ENCODE measurements around the gene MDH1. TPM values are rescaled to one million over a fixed set of nuclear protein-coding genes. Genes with fewer than 3 reads are reported as not detected.

Gene MDH1
- total RNA-seq, 3 donors from 2014 or later (not counting 1 experiment from before 2014, with no cell fraction given): 62.0 to 85.3 (median 71.3) TPM

DNA sequence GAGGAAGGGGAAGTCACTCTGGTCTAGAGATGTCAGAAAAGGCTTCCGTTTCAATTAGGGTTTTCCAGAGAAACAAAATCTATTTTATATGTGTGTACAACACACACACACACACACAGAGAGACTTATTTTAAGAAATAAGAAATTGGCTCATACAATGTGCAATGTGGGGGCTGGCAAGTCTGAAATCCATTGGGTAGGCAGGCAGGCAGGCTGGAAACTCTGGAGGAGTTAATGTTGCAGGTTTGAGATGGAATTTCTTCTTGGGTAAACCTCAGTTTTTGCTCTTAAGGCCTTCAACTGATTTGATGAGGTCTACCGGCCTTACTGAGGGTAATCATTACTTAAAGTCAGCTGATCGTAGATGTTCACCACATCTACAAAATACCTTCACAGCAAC lies 62.6 kb downstream of the MDH1 start:
- H3K27me3 ChIP-seq (ENCODE audit: control insufficient read depth, insufficient read depth, low read length): no peaks in the 10 kb centered on the region
- WGBS (ENCODE audit: insufficient coverage): 68% methylated on average over 2 of the region's 3 CpGs
- TF ChIP-seq, protein P1, sequence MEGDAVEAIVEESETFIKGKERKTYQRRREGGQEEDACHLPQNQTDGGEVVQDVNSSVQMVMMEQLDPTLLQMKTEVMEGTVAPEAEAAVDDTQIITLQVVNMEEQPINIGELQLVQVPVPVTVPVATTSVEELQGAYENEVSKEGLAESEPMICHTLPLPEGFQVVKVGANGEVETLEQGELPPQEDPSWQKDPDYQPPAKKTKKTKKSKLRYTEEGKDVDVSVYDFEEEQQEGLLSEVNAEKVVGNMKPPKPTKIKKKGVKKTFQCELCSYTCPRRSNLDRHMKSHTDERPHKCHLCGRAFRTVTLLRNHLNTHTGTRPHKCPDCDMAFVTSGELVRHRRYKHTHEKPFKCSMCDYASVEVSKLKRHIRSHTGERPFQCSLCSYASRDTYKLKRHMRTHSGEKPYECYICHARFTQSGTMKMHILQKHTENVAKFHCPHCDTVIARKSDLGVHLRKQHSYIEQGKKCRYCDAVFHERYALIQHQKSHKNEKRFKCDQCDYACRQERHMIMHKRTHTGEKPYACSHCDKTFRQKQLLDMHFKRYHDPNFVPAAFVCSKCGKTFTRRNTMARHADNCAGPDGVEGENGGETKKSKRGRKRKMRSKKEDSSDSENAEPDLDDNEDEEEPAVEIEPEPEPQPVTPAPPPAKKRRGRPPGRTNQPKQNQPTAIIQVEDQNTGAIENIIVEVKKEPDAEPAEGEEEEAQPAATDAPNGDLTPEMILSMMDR (IDR thresholded peaks at IDR 0.05): no peak
- no peaks in the 10 kb centered on the region for H3K4me1 ChIP-seq (ENCODE audit: control insufficient read depth, insufficient read depth, low read length)
- no peak overlapping the region for H3K27ac Mint-ChIP-seq
- no peaks in the 10 kb centered on the region for H3K36me3 ChIP-seq (ENCODE audit: control insufficient read depth, insufficient read depth, low read length)
- no peak overlapping the region for H3K4me3 ChIP-seq (ENCODE audit: low read length)
- peaks cover 15 to 35% of the 10 kb centered on the region in 2 donors for H3K27me3 Mint-ChIP-seq (ENCODE audit: low read depth in 2 of 2)
- ATAC-seq (no peak), DNase-seq (no peak)
- H3K36me3 Mint-ChIP-seq: no peaks in the 10 kb centered on the region
- H3K9me3 Mint-ChIP-seq: peaks cover 0 to 4% of the 10 kb centered on the region in 2 donors
- no peaks in the 10 kb centered on the region for H3K9me3 ChIP-seq (ENCODE audit: control insufficient read depth, insufficient read depth, low read length)
- no peak overlapping the region for H3K27ac ChIP-seq (ENCODE audit: low read length)
- intact Hi-C loops (cut with micrococcal nuclease): no loop called here
- no peak overlapping the region for H3K4me3 Mint-ChIP-seq
- no peaks in the 10 kb centered on the region for H3K4me1 Mint-ChIP-seq

DNA sequence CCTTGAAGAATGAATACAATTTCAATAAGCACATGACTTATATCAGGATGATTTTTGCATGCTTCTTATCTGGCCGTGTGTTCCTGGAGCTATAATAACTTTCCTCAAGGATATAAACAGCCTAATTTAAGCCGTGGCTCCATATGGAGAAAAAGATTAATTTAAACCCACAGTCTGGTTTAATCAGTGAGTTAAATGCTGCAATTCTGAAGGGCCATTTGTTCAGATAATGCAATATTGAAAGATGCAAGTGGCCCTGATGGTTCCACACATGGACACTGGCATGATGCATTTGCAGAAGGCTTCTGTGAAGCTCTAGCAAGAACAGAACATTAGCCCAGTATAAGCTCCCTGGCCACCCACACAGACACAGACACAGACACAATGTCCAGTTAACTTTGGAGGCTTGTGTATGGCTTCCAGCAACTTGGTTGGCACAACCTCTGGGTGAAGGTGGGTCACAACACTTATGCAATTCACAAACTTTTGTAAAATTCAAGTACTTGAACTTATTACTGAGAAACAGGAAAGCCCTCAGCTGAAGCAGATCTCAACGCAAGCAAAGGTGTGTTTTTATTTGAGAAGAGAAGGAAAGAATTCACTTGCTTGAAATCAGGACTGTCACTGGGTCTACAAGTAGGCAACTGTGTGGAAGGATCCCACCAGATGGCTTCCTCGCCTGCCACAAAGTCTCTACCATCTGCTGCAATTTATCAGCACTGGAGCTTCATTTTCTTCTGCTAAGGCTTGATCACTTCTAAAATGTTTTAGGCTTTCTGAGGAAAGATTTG lies 63.3 kb downstream of the MDH1 start:
- TF ChIP-seq, protein P1 (IDR thresholded peaks at IDR 0.05): no peak
- Mint-ChIP-seq H3K27me3 (ENCODE audit: low read depth in 2 of 2) (peaks cover 21 to 35% of the 10 kb centered on the region in 2 donors), H3K36me3 (no peaks in the 10 kb centered on the region), H3K4me3 (no peak overlapping the region), H3K4me1 (no peaks in the 10 kb centered on the region), H3K27ac (no peak overlapping the region), H3K9me3 (peaks cover 0 to 4% of the 10 kb centered on the region in 2 donors)
- H3K27me3 ChIP-seq (ENCODE audit: control insufficient read depth, insufficient read depth, low read length): no peaks in the 10 kb centered on the region
- intact Hi-C loops (cut with micrococcal nuclease): no loop called here
- DNase-seq (no peak), ATAC-seq (no peak)
- H3K4me1 ChIP-seq (ENCODE audit: control insufficient read depth, insufficient read depth, low read length): no peaks in the 10 kb centered on the region
- WGBS (ENCODE audit: insufficient coverage): 74% methylated on average over 3 of the region's 4 CpGs
- H3K9me3 ChIP-seq (ENCODE audit: control insufficient read depth, insufficient read depth, low read length): no peaks in the 10 kb centered on the region
- no peak overlapping the region for H3K4me3 ChIP-seq (ENCODE audit: low read length)
- no peaks in the 10 kb centered on the region for H3K36me3 ChIP-seq (ENCODE audit: control insufficient read depth, insufficient read depth, low read length)
- no peak overlapping the region for H3K27ac ChIP-seq (ENCODE audit: low read length)

DNA sequence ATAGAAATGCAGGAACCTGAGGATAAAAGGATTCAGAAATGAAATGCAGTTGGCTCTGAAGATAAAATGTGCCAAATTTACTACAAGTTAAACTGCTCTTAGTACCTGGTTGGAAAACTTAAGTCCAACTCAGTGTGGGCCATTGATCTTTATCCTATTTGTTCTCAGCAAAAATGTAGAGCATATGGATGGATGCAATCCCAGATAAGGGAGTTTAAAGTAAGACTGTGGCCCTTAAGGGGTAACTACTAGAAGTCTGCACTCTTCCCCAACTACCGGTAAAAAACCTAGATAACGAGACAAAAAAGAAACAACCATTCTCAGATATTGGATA lies 63.9 kb downstream of the MDH1 start:
- no peak overlapping the region for H3K4me3 ChIP-seq (ENCODE audit: low read length)
- no peaks in the 10 kb centered on the region for H3K9me3 ChIP-seq (ENCODE audit: control insufficient read depth, insufficient read depth, low read length)
- no peaks in the 10 kb centered on the region for H3K36me3 Mint-ChIP-seq
- intact Hi-C loops (cut with micrococcal nuclease): no loop called here
- ATAC-seq: no peak
- no peaks in the 10 kb centered on the region for H3K4me1 Mint-ChIP-seq
- DNase-seq: no peak
- WGBS (ENCODE audit: insufficient coverage): no CpG with 5 or more reads among the region's 2 CpGs
- H3K9me3 Mint-ChIP-seq: peaks cover 0 to 4% of the 10 kb centered on the region in 2 donors
- no peaks in the 10 kb centered on the region for H3K36me3 ChIP-seq (ENCODE audit: control insufficient read depth, insufficient read depth, low read length)
- TF ChIP-seq, protein P1 (IDR thresholded peaks at IDR 0.05): no peak
- H3K4me3 Mint-ChIP-seq: no peak overlapping the region
- no peak overlapping the region for H3K27ac ChIP-seq (ENCODE audit: low read length)
- H3K4me1 ChIP-seq (ENCODE audit: control insufficient read depth, insufficient read depth, low read length): no peaks in the 10 kb centered on the region
- no peak overlapping the region for H3K27ac Mint-ChIP-seq
- peaks cover 21 to 35% of the 10 kb centered on the region in 2 donors for H3K27me3 Mint-ChIP-seq (ENCODE audit: low read depth in 2 of 2)
- no peaks in the 10 kb centered on the region for H3K27me3 ChIP-seq (ENCODE audit: control insufficient read depth, insufficient read depth, low read length)

DNA sequence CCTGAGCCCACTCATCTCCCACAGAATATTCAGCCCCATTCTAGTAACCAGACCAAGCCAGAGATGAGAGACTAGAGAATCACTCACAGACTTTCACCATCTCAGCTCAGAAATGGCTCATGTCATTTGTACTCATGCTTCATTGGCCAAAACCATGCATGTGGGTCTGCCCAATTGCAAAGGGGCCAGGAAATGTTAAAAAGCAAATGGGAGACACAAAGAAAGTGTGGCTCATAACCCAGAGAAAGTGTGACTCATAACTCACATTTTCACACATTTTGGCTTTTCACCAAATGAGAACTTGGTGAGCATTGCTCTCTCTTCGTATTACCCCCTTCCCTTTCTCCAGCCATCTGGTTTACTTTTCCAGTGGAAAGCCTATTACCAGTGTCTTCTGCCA lies 66.2 kb downstream of the MDH1 start:
- H3K36me3 Mint-ChIP-seq: no peaks in the 10 kb centered on the region
- no peak overlapping the region for H3K27ac ChIP-seq (ENCODE audit: low read length)
- H3K4me3 ChIP-seq (ENCODE audit: low read length): no peak overlapping the region
- H3K36me3 ChIP-seq (ENCODE audit: control insufficient read depth, insufficient read depth, low read length): no peaks in the 10 kb centered on the region
- H3K4me1 ChIP-seq (ENCODE audit: control insufficient read depth, insufficient read depth, low read length): no peaks in the 10 kb centered on the region
- no peaks in the 10 kb centered on the region for H3K4me1 Mint-ChIP-seq
- WGBS (ENCODE audit: insufficient coverage): 61% methylated on average over 1 of the region's 1 CpG
- H3K9me3 ChIP-seq (ENCODE audit: control insufficient read depth, insufficient read depth, low read length): no peaks in the 10 kb centered on the region
- DNase-seq (no peak), ATAC-seq (no peak)
- H3K27me3 Mint-ChIP-seq (ENCODE audit: low read depth in 2 of 2): peaks cover 17 to 41% of the 10 kb centered on the region in 2 donors
- peaks cover 0 to 2% of the 10 kb centered on the region in 2 donors for H3K9me3 Mint-ChIP-seq
- TF ChIP-seq, protein P1 (IDR thresholded peaks at IDR 0.05): no peak
- H3K4me3 Mint-ChIP-seq: no peak overlapping the region
- intact Hi-C loops (cut with micrococcal nuclease): no loop called here
- H3K27ac Mint-ChIP-seq: no peak overlapping the region
- H3K27me3 ChIP-seq (ENCODE audit: control insufficient read depth, insufficient read depth, low read length): peaks cover 2% of the 10 kb centered on the region
